Smooth muscle cell (in vitro differentiated cells): ENCODE data around the gene LUM. TPM values are rescaled to one million over a fixed set of nuclear protein-coding genes. Genes with fewer than 3 reads are reported as not detected.

Experiments used
- DNase-seq: peaks from one replicate; lab custom pipeline; 2025; ENCODE audit not compliant: unreplicated experiment; lab: John Stamatoyannopoulos, UW
- H2AFZ ChIP-seq: fragments of 200-600 bp; sonication (generic); 2 replicates; pipeline ENCODE4 v1.6.0; 2016; ENCODE audit warnings: antibody characterized with exemption, low read depth, mild to moderate bottlenecking
- H3F3A ChIP-seq: fragments of 200-600 bp; sonication (generic); 2 replicates; pipeline ENCODE4 v1.6.0; 2017; ENCODE audit warnings: antibody characterized with exemption, low read depth
- H3K27ac ChIP-seq: fragments of 200-600 bp; sonication (generic); 2 replicates; pipeline ENCODE4 v1.5.1; 2016; ENCODE audit warnings: low read depth, mild to moderate bottlenecking
- H3K27me3 ChIP-seq: fragments of 200-600 bp; sonication (generic); 2 replicates; pipeline ENCODE4 v1.6.1; 2016; ENCODE audit warnings: low read depth, mild to moderate bottlenecking
- H3K36me3 ChIP-seq: fragments of 200-600 bp; sonication (generic); 2 replicates; pipeline ENCODE4 v1.5.1; 2016; ENCODE audit warnings: low read depth
- H3K4me1 ChIP-seq: fragments of 200-600 bp; sonication (generic); 2 replicates; pipeline ENCODE4 v1.5.1; 2016; ENCODE audit warnings: low read depth
- H3K4me2 ChIP-seq: fragments of 200-600 bp; sonication (generic); 2 replicates; pipeline ENCODE4 v1.6.0; 2016; ENCODE audit warnings: mild to moderate bottlenecking
- H3K4me3 ChIP-seq: fragments of 200-600 bp; sonication (generic); 2 replicates; pipeline ENCODE4 v1.5.1; 2016; ENCODE audit warnings: mild to moderate bottlenecking
- H3K79me2 ChIP-seq: fragments of 200-600 bp; sonication (generic); 2 replicates; pipeline ENCODE4 v1.6.0; 2016; ENCODE audit warnings: low read depth, mild to moderate bottlenecking
- H3K9ac ChIP-seq: fragments of 200-600 bp; sonication (generic); 2 replicates; pipeline ENCODE4 v1.6.0; 2016; ENCODE audit warnings: low read depth
- H3K9me3 ChIP-seq: fragments of 200-600 bp; sonication (generic); replicated peaks from 2 replicates; pipeline ENCODE4 v1.5.1; 2016; ENCODE audit warnings: low read depth
- H4K20me1 ChIP-seq: fragments of 200-600 bp; sonication (generic); 2 replicates; pipeline ENCODE4 v1.6.0; 2016; ENCODE audit warnings: low read depth
- CTCF ChIP-seq: fragments of 200-600 bp; sonication (generic); IDR thresholded peaks from 2 replicates; pipeline ENCODE4 v1.5.1; 2017; ENCODE audit warnings: borderline replicate concordance, mild to moderate bottlenecking, antibody characterized with exemption; ENCODE audit not compliant: insufficient read depth, poor library complexity, severe bottlenecking
- WGBS: methylation state at CpG from one replicate; pipeline ENCODE4 v1.1.7; 2016; ENCODE audit warnings: low lambda C conversion rate; 5-methylcytosine and 5-hydroxymethylcytosine counted together
- polyA plus RNA-seq: library from polyadenylated mRNA; unstranded; fragments of >200 nt; fragmentation: Nextera tagmentation; extraction: Ambion mirVana; gene quantifications from 2 replicates; pipeline ENCODE4 v1.2.1, GENCODE V29; 2016
- total RNA-seq: library from RNA; depleted of rRNA; stranded (reverse); fragments of >200 nt; gene quantifications from 2 replicates; pipeline ENCODE4 v1.2.3, GENCODE V29; 2014

The LUM gene
- total and polyA plus RNA-seq, 2 experiments from 2014 or later, result 5,541 to 7,849 TPM

GRCh38 chr12:91099836-91100235, 11.5 kb downstream of the LUM start:
- H3K4me1 ChIP-seq, result peaks cover 58% of the 10 kb centered on the region
- H3K4me2 ChIP-seq, result peak overlapping the region; percentile 89
- WGBS, result 6% methylated on average over 2 of the region's 2 CpGs
- no peak overlapping the region for H3K4me3 ChIP-seq
- peak overlapping the region; percentile 98 for H3K27ac ChIP-seq
- H3K9ac ChIP-seq, result peak overlapping the region; percentile 56
- no peaks in the 10 kb centered on the region for H3K27me3 ChIP-seq
- H2AFZ ChIP-seq, result no peak overlapping the region
- peaks cover 54% of the 10 kb centered on the region for H3F3A ChIP-seq
- DNase-seq, result no peak
- no peaks in the 10 kb centered on the region for H3K9me3 ChIP-seq
- peaks cover 23% of the 10 kb centered on the region for H3K79me2 ChIP-seq
- H4K20me1 ChIP-seq, result no peaks in the 10 kb centered on the region
- TF ChIP-seq CTCF, result no peak
- H3K36me3 ChIP-seq, result peaks cover 8% of the 10 kb centered on the region

GRCh38 chr12:91099341-91099740, 12.0 kb downstream of the LUM start:
- Histone ChIP-seq H3K9ac (peak overlapping the region; percentile 56), H3K27me3 (no peaks in the 10 kb centered on the region), H4K20me1 (no peaks in the 10 kb centered on the region), H3K36me3 (peaks cover 8% of the 10 kb centered on the region), H3F3A (peaks cover 49% of the 10 kb centered on the region), H3K4me3 (no peak overlapping the region), H3K9me3 (no peaks in the 10 kb centered on the region), H3K27ac (peak overlapping the region; percentile 98), H3K4me2 (peak overlapping the region; percentile 89), H3K4me1 (peaks cover 56% of the 10 kb centered on the region), H2AFZ (no peak overlapping the region), H3K79me2 (peaks cover 19% of the 10 kb centered on the region)
- WGBS, result 8% methylated on average over 2 of the region's 2 CpGs
- TF ChIP-seq CTCF, result no peak
- DNase-seq, result no peak

- Histone ChIP-seq H2AFZ (no peak overlapping the region), H3K36me3 (peaks cover 5% of the 10 kb centered on the region), H3K4me3 (no peak overlapping the region), H3F3A (peaks cover 45% of the 10 kb centered on the region), H3K4me1 (peaks cover 52% of the 10 kb centered on the region), H3K79me2 (peaks cover 15% of the 10 kb centered on the region), H3K9ac (peak overlapping the region; percentile 56), H3K27ac (peak overlapping the region; percentile 98), H3K27me3 (no peaks in the 10 kb centered on the region), H3K4me2 (peak overlapping the region; percentile 89), H4K20me1 (no peaks in the 10 kb centered on the region), H3K9me3 (no peaks in the 10 kb centered on the region)
- no peak for DNase-seq
- no peak for TF ChIP-seq CTCF
- 2% methylated on average over 2 of the region's 3 CpGs for WGBS
Observed at GRCh38 chr12:91098941-91099340, 12.4 kb downstream of the LUM start.

- Histone ChIP-seq H3K4me3 (no peak overlapping the region), H3K27me3 (no peaks in the 10 kb centered on the region), H4K20me1 (no peaks in the 10 kb centered on the region), H3K27ac (peak overlapping the region; percentile 98), H3K9ac (peak overlapping the region; percentile 55), H3K9me3 (no peaks in the 10 kb centered on the region), H3K4me1 (peaks cover 49% of the 10 kb centered on the region), H3K79me2 (peaks cover 10% of the 10 kb centered on the region), H3K4me2 (peak overlapping the region; percentile 89), H3F3A (peaks cover 42% of the 10 kb centered on the region), H2AFZ (no peak overlapping the region), H3K36me3 (peaks cover under 1% of the 10 kb centered on the region)
- TF ChIP-seq CTCF, result no peak
- DNase-seq, result no peak
Observed at GRCh38 chr12:91098461-91098860, 12.8 kb downstream of the LUM start.
